Activated CD8-positive, alpha-beta memory T cell treated with anti-CD3 and anti-CD28 coated beads, Interleukin-2, amount 50 U/mL, for 1 hour (primary cell): ENCODE results near the gene TIAM1.
"Not testable (repeated sequence)": the region's sequence is repeated elsewhere in the genome, so short reads cannot be mapped to it uniquely, and the experiment has no call there.

Experiments
- DNase-seq: peaks from one replicate; pipeline ENCODE4 v3.0.0-alpha.2; 2020; ENCODE audit errors: extremely low read depth

Gene TIAM1

DNA sequence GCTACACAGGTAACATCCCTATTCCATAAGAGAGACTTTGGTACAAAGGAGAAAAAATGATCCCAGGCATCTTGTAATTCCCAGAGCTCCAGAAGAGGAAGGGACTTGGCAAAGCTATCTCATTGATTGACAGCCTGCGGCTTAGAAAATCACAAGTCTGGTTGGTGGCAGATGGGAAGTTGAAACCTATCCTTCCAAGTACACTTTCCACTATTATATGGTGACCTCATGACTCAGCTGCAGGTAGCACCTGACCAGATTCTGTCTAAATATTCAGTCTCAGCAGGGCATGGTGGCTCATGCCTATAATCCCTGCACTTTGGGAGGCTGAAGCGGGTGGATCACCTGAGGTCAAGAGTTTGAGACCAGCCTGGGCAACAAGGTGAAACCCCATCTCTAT, 89.9 kb downstream of the TIAM1 start:
- no peak for DNase-seq

DNA sequence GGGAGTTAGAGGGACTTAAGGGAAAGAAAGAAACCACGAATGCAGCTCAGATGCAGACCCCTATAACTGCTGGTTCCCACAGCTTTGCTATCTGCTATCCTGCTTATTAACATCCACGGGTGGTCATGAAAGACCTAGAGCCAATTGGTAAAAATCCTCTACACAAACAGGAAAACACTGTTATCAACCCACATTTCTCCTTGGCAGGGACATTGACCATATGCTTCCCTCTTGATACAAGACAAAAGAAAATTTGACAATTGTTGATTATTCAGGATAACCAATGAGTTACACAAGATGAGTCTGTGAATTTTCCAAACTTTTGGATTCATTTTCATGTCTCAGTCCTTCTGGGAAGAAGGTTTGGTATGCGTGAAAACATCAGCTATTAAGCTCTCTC, 90.4 kb downstream of the TIAM1 start:
- no peak for DNase-seq

DNA sequence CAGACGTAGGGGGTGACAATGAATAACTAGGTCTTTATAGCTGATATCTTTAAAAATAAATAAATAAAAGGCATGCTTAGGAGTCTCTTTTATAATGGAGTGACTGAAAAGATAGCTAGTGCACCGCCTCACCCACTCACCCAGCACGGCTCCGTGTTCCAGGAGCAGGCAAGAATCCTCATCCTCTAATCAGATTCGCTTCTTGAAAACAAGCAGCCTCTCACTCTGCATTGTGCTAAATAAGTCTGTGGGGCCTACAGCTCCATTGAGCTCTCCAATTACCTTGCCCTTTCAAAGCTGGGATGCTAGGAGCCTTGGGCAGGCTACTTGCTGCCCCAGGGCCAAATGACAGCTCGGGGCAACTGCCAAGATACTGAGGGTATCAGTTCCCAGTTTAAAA, 91.5 kb downstream of the TIAM1 start:
- no peak for DNase-seq

DNA sequence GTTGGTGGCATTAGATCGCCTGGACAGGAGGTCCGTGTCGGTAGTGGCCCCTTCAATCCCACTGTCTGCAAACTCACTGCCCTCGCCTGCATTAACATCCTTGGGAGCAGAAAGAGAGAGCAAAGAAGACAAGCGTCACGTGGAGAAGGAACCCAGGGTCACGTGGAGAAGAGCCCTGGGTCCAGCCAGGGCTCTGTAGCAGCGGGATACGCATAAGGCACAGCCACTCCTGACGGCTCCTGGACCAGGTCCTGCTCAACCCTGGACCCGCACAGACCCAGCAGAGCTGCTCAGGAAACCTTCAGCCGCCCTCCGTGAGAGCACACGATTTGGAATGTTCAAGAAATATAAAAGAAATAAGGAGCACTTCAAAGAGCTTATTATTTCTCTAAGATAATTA, 92.0 kb downstream of the TIAM1 start:
- no peak for DNase-seq

- no peak for DNase-seq
Observed at GRCh38 chr21:31251686-31252085, 92.4 kb downstream of the TIAM1 start.

DNA sequence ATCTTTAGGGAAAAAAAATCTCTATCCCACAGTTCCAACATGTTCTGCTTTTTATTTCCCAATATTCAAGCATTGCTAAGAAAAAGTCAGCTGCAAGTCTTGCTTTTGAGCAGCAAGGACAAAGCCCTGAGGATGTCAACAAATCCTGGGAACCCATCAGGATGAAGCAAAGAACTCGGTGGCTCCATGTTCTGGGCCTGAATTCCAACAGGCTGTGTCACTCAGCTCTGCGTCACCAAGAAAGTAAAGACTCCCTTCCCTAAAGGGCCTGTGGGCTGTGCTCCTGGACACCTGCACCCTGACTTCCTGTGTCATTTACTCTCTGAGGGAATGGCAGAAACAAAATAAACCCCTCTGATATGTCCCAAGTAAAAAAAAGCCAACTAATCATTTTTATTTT, 95.5 kb downstream of the TIAM1 start:
- no peak for DNase-seq

GRCh38 chr21:31243611-31244010, 100.5 kb downstream of the TIAM1 start:
- no peak for DNase-seq

DNA sequence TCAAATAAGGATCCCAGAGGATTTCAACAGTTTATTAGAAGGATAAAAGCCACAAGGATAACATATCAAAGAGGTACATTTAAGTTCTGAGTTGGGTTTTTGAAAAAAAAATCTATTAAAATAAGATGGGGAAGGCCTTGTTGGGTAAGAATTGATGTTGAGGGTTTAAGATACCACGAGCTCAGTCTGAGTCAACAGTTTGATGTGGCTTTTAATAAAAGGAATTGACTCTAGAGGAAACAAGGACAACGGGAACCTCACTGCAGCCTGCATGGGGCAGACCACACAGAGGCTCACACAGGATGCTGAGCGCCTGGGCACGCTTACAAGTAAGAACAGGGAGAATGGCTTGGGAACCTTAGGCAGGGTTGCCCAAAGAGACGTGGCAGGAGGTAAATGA, 107.5 kb downstream of the TIAM1 start:
- no peak for DNase-seq

GRCh38 chr21:31235671-31236450, 108.2 kb downstream of the TIAM1 start:
- DNase-seq: no peak

DNA sequence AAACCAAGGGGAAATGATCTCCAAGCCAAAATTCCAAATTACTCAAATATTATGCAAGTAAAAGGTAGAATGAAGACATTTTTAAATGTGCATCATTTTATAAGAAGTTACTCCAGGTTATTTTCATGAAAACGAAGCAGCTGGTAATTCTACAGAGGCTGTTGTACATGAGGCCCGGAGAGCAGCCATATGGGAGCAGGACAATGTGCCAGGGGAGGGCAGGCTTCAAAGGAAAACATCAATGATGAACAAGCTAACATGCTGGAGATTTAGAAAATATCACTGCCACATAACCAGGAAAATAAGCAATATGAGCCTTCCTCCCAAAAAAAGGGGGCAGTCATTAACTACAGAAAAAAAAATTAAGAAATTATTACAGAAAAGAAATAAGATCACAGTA, 109.1 kb downstream of the TIAM1 start:
- DNase-seq: no peak

DNA sequence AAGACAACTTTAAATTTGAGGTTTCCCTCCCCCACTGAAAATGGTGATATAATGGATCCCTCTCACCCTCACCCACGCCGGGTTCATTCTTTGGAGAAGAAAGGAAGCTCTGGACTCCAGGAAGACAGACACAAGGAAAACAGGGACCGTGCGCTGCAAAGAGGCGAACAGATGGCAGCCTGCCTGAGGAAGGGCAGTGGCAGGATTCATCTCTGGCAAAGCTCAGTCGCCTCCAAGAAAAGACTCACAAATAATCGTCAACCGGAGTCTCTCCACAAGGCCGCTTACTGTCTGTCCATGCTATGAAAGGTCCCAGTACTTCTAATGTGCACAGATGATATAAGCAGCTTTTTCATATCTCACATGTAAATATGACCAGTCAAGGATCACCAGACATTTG, 110.3 kb downstream of the TIAM1 start:
- DNase-seq: no peak

DNA sequence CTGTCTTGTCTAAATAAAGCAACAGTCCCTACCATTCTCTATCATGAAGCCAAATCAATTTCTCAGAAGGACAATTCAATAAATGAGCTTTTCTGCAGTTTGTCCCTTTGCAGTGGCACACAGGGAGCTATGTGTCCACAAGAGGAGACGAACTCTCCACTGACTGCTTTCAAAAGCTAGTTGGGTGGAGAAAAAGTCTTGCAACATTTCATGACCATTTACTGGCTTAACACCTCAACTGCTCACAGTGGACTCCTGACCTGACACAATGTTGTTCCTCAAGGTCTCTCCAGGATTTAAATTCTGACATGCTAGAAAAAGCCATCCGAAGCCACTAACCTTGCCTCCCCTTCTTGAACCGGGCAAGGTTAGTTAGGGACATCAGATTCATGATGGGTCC, 111.7 kb downstream of the TIAM1 start:
- DNase-seq: no peak

- DNase-seq: no peak
Observed at GRCh38 chr21:31230937-31231336, 113.1 kb downstream of the TIAM1 start.

GRCh38 chr21:31228723-31229122, 115.3 kb downstream of the TIAM1 start:
- DNase-seq: not testable (repeated sequence)

- DNase-seq: no peak
Observed at GRCh38 chr21:31225713-31226112, 118.3 kb downstream of the TIAM1 start.

GRCh38 chr21:31222142-31222541, 121.9 kb downstream of the TIAM1 start:
- no peak for DNase-seq

DNA sequence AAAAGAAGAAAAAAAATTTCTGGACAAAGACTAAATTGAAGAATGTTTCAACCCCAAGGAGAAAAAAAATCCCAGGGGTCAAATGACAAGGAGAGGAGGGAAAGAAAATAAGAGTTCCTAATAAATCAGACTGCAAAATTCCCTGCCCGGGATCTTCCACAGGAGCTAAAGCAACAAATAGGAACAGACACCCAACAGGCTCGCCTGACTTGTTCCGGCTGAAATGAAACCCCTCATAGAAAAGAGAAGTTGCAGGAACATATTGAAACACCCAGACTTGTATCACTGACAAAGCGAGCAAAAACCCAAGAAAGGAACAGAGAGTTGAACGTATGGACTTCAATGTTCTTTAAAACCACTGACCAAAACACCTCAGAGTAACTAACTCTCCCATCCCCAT, 123.0 kb downstream of the TIAM1 start:
- no peak for DNase-seq

DNA sequence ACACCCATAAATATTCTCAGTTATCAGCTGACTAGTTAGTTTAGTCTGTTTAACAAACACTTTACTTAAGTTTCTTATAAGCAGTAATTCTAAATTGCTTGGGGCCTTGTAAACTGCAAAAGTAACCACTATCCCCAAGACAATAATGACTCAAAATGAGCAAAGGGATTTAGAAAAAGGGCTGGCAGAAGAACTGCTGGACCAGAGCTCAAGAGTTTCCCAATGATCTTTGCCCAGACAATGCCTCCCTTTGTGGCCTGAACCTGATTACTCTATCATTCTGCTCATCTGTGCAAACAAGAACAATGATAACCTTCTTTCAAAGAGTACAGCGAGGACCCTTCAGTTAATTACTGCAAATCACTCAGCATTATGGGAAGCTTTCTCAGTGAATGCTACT, 123.5 kb downstream of the TIAM1 start:
- no peak for DNase-seq

- no peak for DNase-seq
Observed at GRCh38 chr21:31218830-31219608, 125.0 kb downstream of the TIAM1 start.

- no peak for DNase-seq
Observed at GRCh38 chr21:31216206-31216605, 127.9 kb downstream of the TIAM1 start.

GRCh38 chr21:31213787-31214186, 130.3 kb downstream of the TIAM1 start:
- no peak for DNase-seq

DNA sequence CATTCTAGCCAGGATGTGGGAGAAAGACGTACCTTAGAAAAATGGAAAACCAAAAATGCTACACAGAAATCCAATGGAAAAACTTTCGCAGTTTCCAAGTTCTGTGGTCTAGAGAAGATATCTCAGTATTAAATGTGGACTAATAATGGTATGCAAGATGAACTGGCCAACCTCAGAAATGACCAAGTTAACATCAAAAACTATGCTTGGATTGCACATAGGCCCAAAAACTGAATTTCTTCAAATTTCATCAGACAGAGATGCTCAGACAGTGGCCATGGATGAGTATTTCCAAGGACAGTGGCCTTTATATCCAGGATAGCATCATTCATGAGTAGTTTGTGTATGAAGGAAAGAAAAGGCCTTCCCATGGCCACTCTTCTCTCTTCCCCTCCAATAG, 132.2 kb downstream of the TIAM1 start:
- DNase-seq: no peak

DNA sequence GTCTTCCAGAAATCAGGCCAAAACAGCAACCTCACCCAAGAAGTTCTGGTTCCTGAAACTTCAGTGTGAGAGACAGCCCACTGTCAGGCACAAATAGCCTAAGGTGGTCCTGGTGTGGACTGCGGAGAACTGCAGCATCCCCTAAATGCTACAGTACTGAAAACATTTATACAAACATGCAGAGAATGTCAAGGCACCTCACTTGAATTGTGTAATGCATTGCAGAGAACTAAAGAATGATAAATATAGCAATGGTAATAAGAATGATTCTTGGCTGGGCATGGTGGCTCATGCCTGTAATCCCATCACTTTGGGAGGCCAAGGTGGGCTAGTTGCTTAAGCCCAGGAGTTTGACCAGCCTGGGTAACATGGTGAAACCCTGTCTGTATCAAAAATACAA, 138.6 kb downstream of the TIAM1 start:
- DNase-seq: no peak
